Measurements from ENCODE around the gene MRPS10. TPM values are rescaled to one million over a fixed set of nuclear protein-coding genes. Genes with fewer than 3 reads are reported as not detected.
"Not testable (repeated sequence)": the region's sequence is repeated elsewhere in the genome, so short reads cannot be mapped to it uniquely, and the experiment has no call there.

MRPS10 gene
- total RNA-seq, 1 experiment from 2014 or later: 67.6 TPM

- Histone ChIP-seq H3K4me1 (ENCODE audit: control insufficient read depth, insufficient read depth, low read length) (peaks cover 61% of the 10 kb centered on the region), H3K27ac (ENCODE audit: low read length) (peak overlapping the region; percentile 100), H3K4me3 (ENCODE audit: low read depth in 2 of 2, low read length in 2 of 2) (no peak overlapping the region), H3K9me3 (ENCODE audit: control insufficient read depth, insufficient read depth, low read depth, low read length) (no peaks in the 10 kb centered on the region), H3K27me3 (ENCODE audit: control insufficient read depth, insufficient read depth, low read length) (no peaks in the 10 kb centered on the region), H3K36me3 (ENCODE audit: control insufficient read depth, insufficient read depth, low read length) (peaks cover 4% of the 10 kb centered on the region; the same call in 1 of the 2 replicates)
- ChIA-PET CTCF (no interaction called here), POLR2A (no interaction called here)
- BruUV-seq (replicated peaks): no TSS peak
- ATAC-seq (no peak), DNase-seq (ENCODE audit: low read depth, low spot score) (no peak)
- intact Hi-C loops (cut with micrococcal nuclease; ENCODE audit: unreplicated experiment): no loop called here
- in situ Hi-C loops (cut with HindIII; ENCODE audit: low pct_unique_long_range_greater_than_20kb, low sequenced_read_pairs): no loop called here
- no peak for TF ChIP-seq REST (IDR thresholded peaks at IDR 0.05; ENCODE audit: insufficient read depth in 1 of 2, low read depth in 2 of 2, low read length in 1 of 2)
- no peak for TF ChIP-seq CTCF (IDR thresholded peaks at IDR 0.05)
- TF ChIP-seq TCF7L2 (IDR thresholded peaks at IDR 0.05; ENCODE audit: low read depth, low read length): no peak
- no peak for TF ChIP-seq SIN3A (IDR thresholded peaks at IDR 0.05; ENCODE audit: borderline replicate concordance, insufficient read depth, low read depth, low read length)
- TF ChIP-seq POLR2AphosphoS5 (IDR thresholded peaks at IDR 0.05; ENCODE audit: low read depth, low read length): no peak
Observed at GRCh38 chr6:42220807-42221206, 3.1 kb upstream of the MRPS10 start.

GRCh38 chr6:42217157-42217518 is 523 bp downstream of the MRPS10 start:
- DNase-seq (ENCODE audit: low read depth, low spot score) (no peak), ATAC-seq (peak; percentile 8; the same call in 1 of the 2 replicates)
- CTCF ChIA-PET: no interaction called here
- BruUV-seq (replicated peaks): TSS peak; percentile 86
- H3K27me3 ChIP-seq (ENCODE audit: control insufficient read depth, insufficient read depth, low read length): no peaks in the 10 kb centered on the region
- peaks cover 65% of the 10 kb centered on the region for H3K4me1 ChIP-seq (ENCODE audit: control insufficient read depth, insufficient read depth, low read length)
- TF ChIP-seq TCF7L2 (IDR thresholded peaks at IDR 0.05; ENCODE audit: low read depth, low read length) (no peak), CTCF (IDR thresholded peaks at IDR 0.05) (no peak), REST (IDR thresholded peaks at IDR 0.05; ENCODE audit: insufficient read depth in 1 of 2, low read depth in 2 of 2, low read length in 1 of 2) (no peak), SIN3A (IDR thresholded peaks at IDR 0.05; ENCODE audit: borderline replicate concordance, insufficient read depth, low read depth, low read length) (no peak), POLR2AphosphoS5 (IDR thresholded peaks at IDR 0.05; ENCODE audit: low read depth, low read length) (no peak)
- H3K36me3 ChIP-seq (ENCODE audit: control insufficient read depth, insufficient read depth, low read length): peaks cover 22% of the 10 kb centered on the region
- H3K9me3 ChIP-seq (ENCODE audit: control insufficient read depth, insufficient read depth, low read depth, low read length): no peaks in the 10 kb centered on the region
- intact Hi-C loops (cut with micrococcal nuclease; ENCODE audit: unreplicated experiment) (no loop called here), in situ Hi-C loops (cut with HindIII; ENCODE audit: low pct_unique_long_range_greater_than_20kb, low sequenced_read_pairs) (no loop called here)
- H3K4me3 ChIP-seq (ENCODE audit: low read depth in 2 of 2, low read length in 2 of 2): peak overlapping the region; percentile 78 to 80
- peak overlapping the region; percentile 100 for H3K27ac ChIP-seq (ENCODE audit: low read length)
- POLR2A ChIA-PET: interaction anchor here (0.6 to 0.9 kb wide), 2 partner anchors 9 to 73 kb away, joined by 3 to 9 read pairs; no protein-coding TSS in a partner anchor

- CTCF ChIA-PET; H3K9me3 ChIP-seq (ENCODE audit: control insufficient read depth, insufficient read depth, low read depth, low read length); ATAC-seq; H3K27me3 ChIP-seq (ENCODE audit: control insufficient read depth, insufficient read depth, low read length); in situ Hi-C loops (cut with HindIII; ENCODE audit: low pct_unique_long_range_greater_than_20kb, low sequenced_read_pairs); intact Hi-C loops (cut with micrococcal nuclease; ENCODE audit: unreplicated experiment); BruUV-seq (replicated peaks); DNase-seq (ENCODE audit: low read depth, low spot score): not testable (repeated sequence)
- Histone ChIP-seq H3K4me3 (ENCODE audit: low read depth in 2 of 2, low read length in 2 of 2) (peak overlapping the region; percentile 78 to 80), H3K27ac (ENCODE audit: low read length) (peak overlapping the region; percentile 100), H3K4me1 (ENCODE audit: control insufficient read depth, insufficient read depth, low read length) (peaks cover 67% of the 10 kb centered on the region), H3K36me3 (ENCODE audit: control insufficient read depth, insufficient read depth, low read length) (peaks cover 28% of the 10 kb centered on the region)
- POLR2A ChIA-PET: interaction anchor here (0.9 kb wide), 1 partner anchor 10 kb away, joined by 3 read pairs; no protein-coding TSS in a partner anchor
Observed at GRCh38 chr6:42216495-42216894, 1.2 kb downstream of the MRPS10 start.

Measured in Panc1 (cell line).